ENCODE measurements around the gene HELB. TPM values are rescaled to one million over a fixed set of nuclear protein-coding genes. Genes with fewer than 3 reads are reported as not detected.

Gene HELB
- polyA plus RNA-seq, 1 experiment: 0.61 TPM

DNA sequence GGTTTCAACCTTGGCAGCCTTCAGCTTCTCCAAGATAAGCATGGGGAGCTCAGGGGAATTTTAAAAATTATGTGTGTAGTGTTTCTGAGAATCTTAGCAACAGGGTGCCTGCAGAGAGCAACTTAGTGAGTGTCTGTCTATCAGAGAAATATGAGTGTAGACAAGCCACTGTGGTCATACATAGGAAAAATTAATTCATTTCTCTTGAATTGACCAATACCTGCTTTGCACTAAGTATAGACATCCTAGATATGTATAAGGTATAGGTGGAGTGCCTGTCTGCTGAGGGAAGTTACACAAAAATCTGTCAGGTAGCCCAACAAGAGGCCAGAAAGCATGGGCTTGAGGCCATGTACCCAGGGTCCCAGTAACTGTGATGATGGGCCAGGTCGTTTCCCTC, 20.7 kb downstream of the HELB start:
- H3K27me3 ChIP-seq (ENCODE audit: control insufficient read depth, insufficient read depth, low read length): no peaks in the 10 kb centered on the region
- POLR2A ChIA-PET: no interaction called here
- CTCF ChIA-PET: no interaction called here
- no peak overlapping the region for H3K4me3 ChIP-seq (ENCODE audit: low read depth, low read length)
- TF ChIP-seq, protein P1, sequence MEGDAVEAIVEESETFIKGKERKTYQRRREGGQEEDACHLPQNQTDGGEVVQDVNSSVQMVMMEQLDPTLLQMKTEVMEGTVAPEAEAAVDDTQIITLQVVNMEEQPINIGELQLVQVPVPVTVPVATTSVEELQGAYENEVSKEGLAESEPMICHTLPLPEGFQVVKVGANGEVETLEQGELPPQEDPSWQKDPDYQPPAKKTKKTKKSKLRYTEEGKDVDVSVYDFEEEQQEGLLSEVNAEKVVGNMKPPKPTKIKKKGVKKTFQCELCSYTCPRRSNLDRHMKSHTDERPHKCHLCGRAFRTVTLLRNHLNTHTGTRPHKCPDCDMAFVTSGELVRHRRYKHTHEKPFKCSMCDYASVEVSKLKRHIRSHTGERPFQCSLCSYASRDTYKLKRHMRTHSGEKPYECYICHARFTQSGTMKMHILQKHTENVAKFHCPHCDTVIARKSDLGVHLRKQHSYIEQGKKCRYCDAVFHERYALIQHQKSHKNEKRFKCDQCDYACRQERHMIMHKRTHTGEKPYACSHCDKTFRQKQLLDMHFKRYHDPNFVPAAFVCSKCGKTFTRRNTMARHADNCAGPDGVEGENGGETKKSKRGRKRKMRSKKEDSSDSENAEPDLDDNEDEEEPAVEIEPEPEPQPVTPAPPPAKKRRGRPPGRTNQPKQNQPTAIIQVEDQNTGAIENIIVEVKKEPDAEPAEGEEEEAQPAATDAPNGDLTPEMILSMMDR (IDR thresholded peaks at IDR 0.05; ENCODE audit: insufficient read depth, low read depth, low read length): no peak
- H3K36me3 ChIP-seq (ENCODE audit: control insufficient read depth, insufficient read depth, low read length): no peaks in the 10 kb centered on the region
- DNase-seq (ENCODE audit: low read depth): no peak

DNA sequence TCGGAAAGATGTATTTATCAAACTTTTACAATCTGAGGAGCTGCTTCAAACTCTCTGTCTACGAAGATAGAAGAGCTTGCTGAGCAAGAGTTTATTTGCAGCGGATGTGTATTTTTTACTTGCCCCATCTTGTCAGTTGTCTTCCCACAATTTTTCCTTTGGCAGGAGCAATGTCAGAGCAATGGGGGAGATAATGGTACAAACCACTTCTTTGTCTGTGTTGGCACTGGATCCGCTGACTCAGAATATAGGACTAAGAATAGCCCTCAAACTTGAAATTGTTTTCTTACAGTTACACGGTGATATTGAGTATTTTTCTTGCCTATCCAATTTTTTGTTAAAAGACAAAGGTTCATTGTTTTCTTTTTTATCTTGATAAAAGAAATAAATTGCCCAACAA, 27.6 kb downstream of the HELB start:
- Histone ChIP-seq H3K4me3 (ENCODE audit: low read depth, low read length) (no peak overlapping the region), H3K27me3 (ENCODE audit: control insufficient read depth, insufficient read depth, low read length) (no peaks in the 10 kb centered on the region), H3K36me3 (ENCODE audit: control insufficient read depth, insufficient read depth, low read length) (no peaks in the 10 kb centered on the region; the same call in 1 of the 2 replicates)
- TF ChIP-seq, protein P1 (IDR thresholded peaks at IDR 0.05; ENCODE audit: insufficient read depth, low read depth, low read length): no peak
- no peak for DNase-seq (ENCODE audit: low read depth)
- CTCF ChIA-PET: no interaction called here
- POLR2A ChIA-PET: no interaction called here

DNA sequence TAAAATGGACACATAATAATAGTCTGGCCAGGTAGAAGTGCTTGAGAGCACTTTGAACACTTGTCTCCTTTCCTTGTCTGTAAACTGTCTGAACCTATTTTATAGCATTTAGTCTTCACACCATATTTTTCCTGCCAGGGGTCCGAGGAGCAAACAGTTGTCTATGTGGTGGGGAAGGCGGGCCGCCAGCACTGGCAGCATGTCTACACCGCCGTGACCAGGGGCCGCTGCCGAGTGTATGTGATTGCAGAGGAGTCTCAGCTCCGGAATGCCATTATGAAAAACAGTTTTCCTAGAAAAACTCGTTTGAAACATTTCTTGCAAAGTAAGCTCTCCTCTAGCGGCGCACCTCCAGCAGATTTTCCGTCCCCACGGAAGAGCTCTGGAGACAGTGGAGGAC, 28.7 kb downstream of the HELB start:
- Histone ChIP-seq H3K27me3 (ENCODE audit: control insufficient read depth, insufficient read depth, low read length) (no peaks in the 10 kb centered on the region), H3K36me3 (ENCODE audit: control insufficient read depth, insufficient read depth, low read length) (no peaks in the 10 kb centered on the region; the same call in 1 of the 2 replicates), H3K4me3 (ENCODE audit: low read depth, low read length) (no peak overlapping the region)
- DNase-seq (ENCODE audit: low read depth): no peak
- POLR2A ChIA-PET: no interaction called here
- CTCF ChIA-PET: interaction anchor here (0.8 kb wide), 1 partner anchor 116 kb away, joined by 3 read pairs; no protein-coding TSS in a partner anchor
- TF ChIP-seq, protein P1 (IDR thresholded peaks at IDR 0.05; ENCODE audit: insufficient read depth, low read depth, low read length): no peak

DNA sequence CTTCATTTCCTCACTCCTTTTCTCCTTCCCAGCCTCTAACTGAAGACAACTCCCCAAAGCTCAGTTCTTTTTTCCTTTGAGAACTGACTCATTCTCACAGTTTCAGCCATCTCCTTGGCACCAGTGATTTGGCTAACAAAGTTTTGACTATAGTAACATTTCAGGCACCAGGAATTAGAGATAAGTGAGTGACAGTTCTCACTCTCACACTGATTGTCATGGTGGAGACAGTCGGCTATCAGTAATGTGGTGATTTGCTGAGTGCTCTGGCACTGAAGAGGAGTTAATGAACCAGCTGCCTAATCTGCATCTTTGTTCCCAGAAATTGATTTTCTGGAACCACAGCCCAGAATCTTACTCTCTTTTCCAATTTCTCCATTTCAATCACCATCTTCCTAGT, 29.5 kb downstream of the HELB start:
- TF ChIP-seq, protein P1 (IDR thresholded peaks at IDR 0.05; ENCODE audit: insufficient read depth, low read depth, low read length): no peak
- DNase-seq (ENCODE audit: low read depth): no peak
- Histone ChIP-seq H3K4me3 (ENCODE audit: low read depth, low read length) (no peak overlapping the region), H3K27me3 (ENCODE audit: control insufficient read depth, insufficient read depth, low read length) (no peaks in the 10 kb centered on the region), H3K36me3 (ENCODE audit: control insufficient read depth, insufficient read depth, low read length) (no peaks in the 10 kb centered on the region; the same call in 1 of the 2 replicates)
- CTCF ChIA-PET: interaction anchor here (0.8 kb wide), 1 partner anchor 117 kb away, joined by 3 read pairs; no protein-coding TSS in a partner anchor
- POLR2A ChIA-PET: no interaction called here

DNA sequence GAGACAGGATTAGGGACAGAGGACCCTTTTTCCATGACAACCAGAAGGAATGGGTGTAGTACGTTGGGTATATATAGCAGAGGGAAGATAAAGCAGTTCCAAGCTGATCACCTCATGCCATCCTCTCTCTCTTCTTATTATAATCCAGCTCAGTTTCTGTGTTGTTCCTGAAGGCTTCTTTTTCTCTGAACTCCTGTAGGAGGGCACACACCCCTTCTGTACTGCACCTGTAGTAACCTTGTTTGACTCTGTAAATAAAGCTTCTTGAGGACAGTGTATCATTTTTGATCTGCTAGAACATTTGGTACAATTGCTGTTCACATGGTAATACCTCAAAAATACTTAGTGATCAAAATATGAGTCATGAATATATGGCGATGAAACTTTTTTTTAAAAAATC, 33.5 kb downstream of the HELB start:
- DNase-seq (ENCODE audit: low read depth): no peak
- Histone ChIP-seq H3K4me3 (ENCODE audit: low read depth, low read length) (no peak overlapping the region), H3K36me3 (ENCODE audit: control insufficient read depth, insufficient read depth, low read length) (peaks cover 1% of the 10 kb centered on the region; the same call in 1 of the 2 replicates), H3K27me3 (ENCODE audit: control insufficient read depth, insufficient read depth, low read length) (no peaks in the 10 kb centered on the region)
- ChIA-PET POLR2A (no interaction called here), CTCF (no interaction called here)
- TF ChIP-seq, protein P1 (IDR thresholded peaks at IDR 0.05; ENCODE audit: insufficient read depth, low read depth, low read length): no peak

Measured in BJ (cell line).